Lung (tissue), 12 donors: Measurements from ENCODE around the gene MTSS2. TPM values are rescaled to one million over a fixed set of nuclear protein-coding genes. Genes with fewer than 3 reads are reported as not detected.

ENCODE experiments used
- ATAC-seq: fragments of 200-7000 bp; cut with Tn5 transposase; one replicate; pipeline ENCODE4 v1.9.1; 2020; ENCODE audit warnings: moderate number of reproducible peaks; ENCODE audit not compliant: insufficient read depth, low FRiP score
- DNase-seq, 3 donors: peaks; one replicate each; pipeline ENCODE4 v3.0.0-alpha.2; 2013 to 2017
- H3K27ac ChIP-seq, 2 donors: one replicate each; pipeline ENCODE4 v1.5.1; 2013; ENCODE audit warnings: mild to moderate bottlenecking in 2 of 2, moderate library complexity in 2 of 2, control low read depth in 1 of 2, inconsistent platforms in 1 of 2, low read depth in 1 of 2, low read length in 1 of 2
- H3K27me3 ChIP-seq, 3 donors: one replicate each; pipeline ENCODE4 v1.5.1; 2013; ENCODE audit warnings: low read length in 2 of 3; ENCODE audit not compliant: control insufficient read depth in 3 of 3, insufficient read depth in 3 of 3
- H3K36me3 ChIP-seq, 4 donors: one replicate each; pipeline ENCODE4 v1.5.1; 2013; ENCODE audit warnings: low read length in 4 of 4, mild to moderate bottlenecking in 1 of 4, moderate library complexity in 1 of 4; ENCODE audit not compliant: control insufficient read depth in 4 of 4, insufficient read depth in 4 of 4
- H3K4me1 ChIP-seq, 5 donors: one replicate each; pipeline ENCODE4 v1.5.1; 2013; ENCODE audit warnings: low read length in 5 of 5, mild to moderate bottlenecking in 2 of 5, moderate library complexity in 1 of 5; ENCODE audit not compliant: control insufficient read depth in 5 of 5, insufficient read depth in 5 of 5
- H3K4me3 ChIP-seq: one replicate; pipeline ENCODE4 v1.5.1; 2013; ENCODE audit warnings: mild to moderate bottlenecking, control low read depth, moderate library complexity
- H3K9ac ChIP-seq, 2 donors: one replicate each; pipeline ENCODE4 v1.5.1; 2013; ENCODE audit warnings: low read length in 2 of 2, control low read depth in 1 of 2; ENCODE audit not compliant: insufficient read depth in 1 of 2
- H3K9me3 ChIP-seq, 4 donors: one replicate each; pipeline ENCODE4 v1.5.1; 2013; ENCODE audit warnings: low read length in 3 of 4, mild to moderate bottlenecking in 1 of 4, moderate library complexity in 1 of 4; ENCODE audit not compliant: control insufficient read depth in 4 of 4, insufficient read depth in 3 of 4
- WGBS, 2 donors: extraction: QIAGEN DNeasy Blood & Tissue Kit; methylation state at CpG; one replicate each; pipeline ENCODE4 v1.1.7; 2013; 5-methylcytosine and 5-hydroxymethylcytosine counted together
- polyA plus RNA-seq, 2 donors: library from polyadenylated mRNA; stranded (reverse); fragments of 200-250 nt; gene quantifications; one replicate each; pipeline ENCODE4 v1.2.1, GENCODE V29; 2013
- total RNA-seq, 2 donors: library from RNA; depleted of rRNA in 1 of 2; stranded (reverse); fragments of >200 nt in 1 of 2; gene quantifications; one replicate each; pipeline ENCODE4 v1.2.1, GENCODE V29; 2014 to 2021
- TF ChIP-seq, protein P1 (sequence below): IDR thresholded peaks from 2 replicates; pipeline ENCODE4 v1.5.1; 2012; ENCODE audit warnings: mild to moderate bottlenecking; ENCODE audit errors: control extremely low read depth, extremely low read depth
- donor health status: control.
- donor health status: control.
- donor health status: Bipolar disorder and iron deficiency.
- donor health status: healthy.
- donor health status: DM: yes; HTN: yes; CAD: no.

The MTSS2 gene
- total and polyA plus RNA-seq, 4 donors: 40.6 to 91.3 (median 73.3) TPM

DNA sequence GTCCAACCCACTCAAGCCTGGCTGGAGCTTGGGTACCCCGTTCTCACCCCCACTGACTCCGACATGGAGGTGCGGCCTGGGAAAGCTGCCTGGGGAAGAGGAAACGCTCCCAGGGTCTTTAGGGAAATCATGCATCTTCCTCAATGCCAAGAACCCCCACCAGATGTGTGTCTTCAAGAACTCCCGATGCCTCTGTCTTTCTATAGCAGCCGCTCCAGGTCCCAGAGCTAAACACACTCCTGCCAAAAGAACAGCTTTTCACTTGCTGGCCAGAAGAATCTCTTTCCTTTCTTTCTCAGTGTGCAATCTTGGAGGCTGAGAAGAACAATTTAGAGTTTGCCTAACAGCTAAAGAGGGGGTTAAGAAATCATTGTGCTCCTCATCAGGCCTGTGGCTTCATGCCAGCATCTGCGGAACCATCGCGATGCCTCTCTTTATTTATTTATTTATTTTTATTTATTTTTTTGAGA lies 41.1 kb upstream of the MTSS2 start:
- Histone ChIP-seq H3K27ac (peak overlapping the region in 1 of 2 donors; percentile 84), H3K4me1 (peaks cover 0 to 68% (median 45%) of the 10 kb centered on the region in 5 donors), H3K4me3 (no peak overlapping the region), H3K9ac (peak overlapping the region in 1 of 2 donors; percentile 50), H3K9me3 (no peaks in the 10 kb centered on the region), H3K36me3 (peaks cover 0 to 19% (median 5%) of the 10 kb centered on the region in 4 donors), H3K27me3 (no peaks in the 10 kb centered on the region)
- TF ChIP-seq, protein P1, sequence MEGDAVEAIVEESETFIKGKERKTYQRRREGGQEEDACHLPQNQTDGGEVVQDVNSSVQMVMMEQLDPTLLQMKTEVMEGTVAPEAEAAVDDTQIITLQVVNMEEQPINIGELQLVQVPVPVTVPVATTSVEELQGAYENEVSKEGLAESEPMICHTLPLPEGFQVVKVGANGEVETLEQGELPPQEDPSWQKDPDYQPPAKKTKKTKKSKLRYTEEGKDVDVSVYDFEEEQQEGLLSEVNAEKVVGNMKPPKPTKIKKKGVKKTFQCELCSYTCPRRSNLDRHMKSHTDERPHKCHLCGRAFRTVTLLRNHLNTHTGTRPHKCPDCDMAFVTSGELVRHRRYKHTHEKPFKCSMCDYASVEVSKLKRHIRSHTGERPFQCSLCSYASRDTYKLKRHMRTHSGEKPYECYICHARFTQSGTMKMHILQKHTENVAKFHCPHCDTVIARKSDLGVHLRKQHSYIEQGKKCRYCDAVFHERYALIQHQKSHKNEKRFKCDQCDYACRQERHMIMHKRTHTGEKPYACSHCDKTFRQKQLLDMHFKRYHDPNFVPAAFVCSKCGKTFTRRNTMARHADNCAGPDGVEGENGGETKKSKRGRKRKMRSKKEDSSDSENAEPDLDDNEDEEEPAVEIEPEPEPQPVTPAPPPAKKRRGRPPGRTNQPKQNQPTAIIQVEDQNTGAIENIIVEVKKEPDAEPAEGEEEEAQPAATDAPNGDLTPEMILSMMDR: no peak
- 73 to 83% methylated on average over 9 of the region's 9 CpGs for WGBS, 2 donors
- DNase-seq: peak; percentile 91 to 99 (median 98)
- no peak for ATAC-seq

DNA sequence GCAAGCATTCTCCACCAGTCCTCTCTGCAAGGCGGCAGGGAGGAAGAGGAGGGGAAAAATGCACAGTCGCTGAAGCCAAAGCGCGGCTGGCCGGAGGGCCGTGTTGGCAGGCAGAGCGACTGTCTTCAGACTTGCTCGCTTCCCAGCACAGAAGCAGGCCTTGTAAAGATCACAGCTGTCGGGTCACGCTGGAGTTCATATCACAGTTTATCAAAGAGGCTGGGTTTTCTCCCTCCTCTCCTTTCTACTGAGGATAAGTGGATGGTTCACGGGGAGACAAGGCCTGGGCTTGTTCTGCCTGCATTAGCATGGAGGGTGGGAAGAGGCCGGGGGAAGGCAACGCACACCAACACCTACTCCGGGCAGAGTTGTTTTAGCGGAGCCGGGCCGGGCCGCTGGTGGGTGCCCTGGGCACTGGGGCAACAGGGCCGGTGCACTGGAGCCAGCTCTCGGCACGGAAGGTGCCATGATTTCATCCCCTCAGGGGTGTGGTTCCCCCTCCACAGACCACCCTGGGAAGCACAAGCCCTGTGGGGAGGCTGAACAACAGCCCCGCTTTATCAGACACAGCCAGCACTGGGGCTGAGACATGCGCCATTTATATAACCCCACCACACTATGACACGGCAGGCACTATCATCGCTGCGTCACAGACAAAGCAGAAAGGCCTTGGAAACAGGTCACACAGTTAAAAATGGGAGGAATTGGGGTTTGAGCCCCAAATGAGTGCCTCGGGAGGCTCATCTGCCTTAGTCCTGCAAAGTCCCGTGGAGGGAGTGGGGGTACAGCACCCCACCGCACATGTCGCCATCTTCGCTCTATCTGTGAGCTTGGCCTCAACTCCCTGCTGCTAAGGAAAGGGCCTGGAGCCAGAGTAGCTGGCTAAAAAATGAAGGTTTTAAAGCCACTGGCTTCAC lies 40.3 kb upstream of the MTSS2 start:
- Histone ChIP-seq H3K4me1 (peaks cover 0 to 68% (median 45%) of the 10 kb centered on the region in 5 donors), H3K27ac (peak overlapping the region; percentile 71 to 84), H3K27me3 (no peaks in the 10 kb centered on the region), H3K36me3 (peaks cover 0 to 25% (median 4%) of the 10 kb centered on the region in 4 donors), H3K9ac (peak overlapping the region in 1 of 2 donors; percentile 50), H3K9me3 (no peaks in the 10 kb centered on the region), H3K4me3 (no peak overlapping the region)
- peak; percentile 96 to 99 (median 99) for DNase-seq
- ATAC-seq: no peak
- TF ChIP-seq, protein P1: no peak
- WGBS, 2 donors: 69 to 78% methylated on average over 31 of the region's 31 CpGs

- Histone ChIP-seq H3K27ac (peak overlapping the region; percentile 71 to 89), H3K27me3 (no peaks in the 10 kb centered on the region), H3K9ac (peak overlapping the region in 1 of 2 donors; percentile 43), H3K4me1 (peaks cover 0 to 66% (median 45%) of the 10 kb centered on the region in 5 donors), H3K9me3 (no peaks in the 10 kb centered on the region), H3K36me3 (peaks cover 0 to 24% (median 2%) of the 10 kb centered on the region in 4 donors), H3K4me3 (no peak overlapping the region)
- DNase-seq (peak; percentile 83 to 94 (median 89)), ATAC-seq (peak; percentile 63)
- TF ChIP-seq, protein P1: no peak
- WGBS, 2 donors: 66 to 79% methylated on average over 22 of the region's 22 CpGs
These were observed 39.4 kb upstream of the MTSS2 start for GRCh38 chr16:70725024-70725911.
